HCT116 (cell line): ENCODE measurements around the gene ATP2A3.

Experiments
- ATF3 ChIP-seq: IDR thresholded peaks from 2 replicates; pipeline ENCODE4 v1.6.1; 2012
- CTCF ChIP-seq, 3 experiments: fragments of 200-600 bp in 1 of 3; sonication (generic) in 1 of 3; IDR thresholded peaks in 2 of 3; conservative IDR thresholded peaks in 1 of 3; 2 replicates each; pipeline ENCODE4 v1.5.1; 2012 to 2017; ENCODE audit warnings: low read depth in 2 of 3, low read length in 2 of 3, antibody characterized with exemption in 1 of 3, borderline replicate concordance in 1 of 3, control low read depth in 1 of 3, mild to moderate bottlenecking in 1 of 3, mixed read lengths in 1 of 3, mixed run types in 1 of 3, moderate library complexity in 1 of 3; ENCODE audit not compliant: insufficient read depth in 1 of 3
- POLR2A ChIP-seq: IDR thresholded peaks from 2 replicates; pipeline ENCODE4 v1.7.0; 2011; ENCODE audit warnings: borderline replicate concordance; ENCODE audit not compliant: insufficient read depth, insufficient read length; ENCODE audit errors: extremely low read depth
- POLR2AphosphoS5 ChIP-seq: IDR thresholded peaks from 2 replicates; pipeline ENCODE4 v1.6.1; 2011; ENCODE audit warnings: mild to moderate bottlenecking, low read depth, low read length, moderate library complexity
- RAD21 ChIP-seq: IDR thresholded peaks from 2 replicates; pipeline ENCODE4 v1.6.1; 2012; ENCODE audit warnings: low read depth, mild to moderate bottlenecking
- SIN3A ChIP-seq: IDR thresholded peaks from 2 replicates; pipeline ENCODE4 v1.6.1; 2012; ENCODE audit warnings: low read depth

DNA sequence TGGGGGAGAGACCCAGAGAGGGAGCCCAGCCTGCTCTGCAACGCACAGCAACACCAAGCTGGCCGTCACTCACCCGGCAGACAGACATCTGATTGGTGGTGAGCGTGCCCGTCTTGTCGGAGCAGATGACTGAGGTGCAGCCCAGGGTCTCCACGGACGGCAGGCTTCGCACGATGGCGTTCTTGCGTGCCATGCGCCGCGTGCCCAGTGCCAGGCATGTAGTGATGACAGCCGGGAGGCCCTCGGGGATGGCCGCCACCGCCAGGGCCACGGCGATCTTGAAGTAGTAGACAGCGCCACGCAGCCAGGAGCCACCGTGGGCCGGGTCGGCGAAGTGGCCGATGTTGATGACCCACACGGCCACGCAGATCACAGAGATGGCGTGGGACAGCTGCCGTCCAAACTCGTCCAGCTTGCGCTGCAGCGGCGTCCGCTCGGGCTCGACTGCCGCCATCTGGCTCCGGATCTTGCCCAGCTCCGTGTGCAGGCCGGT is 16.9 kb downstream of the ATP2A3 start:
- TF ChIP-seq POLR2A, result no peak
- TF ChIP-seq RAD21, result no peak
- no peak for TF ChIP-seq CTCF (IDR thresholded peaks at IDR 0.05 in 2 of 3, conservative IDR thresholded peaks at IDR 0.05 in 1 of 3; ENCODE audit: borderline replicate concordance in 1 of 3, insufficient read depth in 1 of 3, low read depth in 2 of 3, low read length in 2 of 3)
- TF ChIP-seq ATF3, result no peak
- TF ChIP-seq SIN3A, result no peak
- no peak for TF ChIP-seq POLR2AphosphoS5
